C4-2B (cell line): Measurements from ENCODE around the gene ECHS1.

ENCODE experiments used
- ZFX ChIP-seq: fragments of 450-650 bp; IDR thresholded peaks from 2 replicates; pipeline ENCODE4 v1.6.1; 2017
- TF ChIP-seq, protein P1 (sequence below): fragments of 450-650 bp; conservative IDR thresholded peaks from 2 replicates; pipeline ENCODE4 v1.5.1; 2017; ENCODE audit warnings: mild to moderate bottlenecking

- TF ChIP-seq, protein P1, sequence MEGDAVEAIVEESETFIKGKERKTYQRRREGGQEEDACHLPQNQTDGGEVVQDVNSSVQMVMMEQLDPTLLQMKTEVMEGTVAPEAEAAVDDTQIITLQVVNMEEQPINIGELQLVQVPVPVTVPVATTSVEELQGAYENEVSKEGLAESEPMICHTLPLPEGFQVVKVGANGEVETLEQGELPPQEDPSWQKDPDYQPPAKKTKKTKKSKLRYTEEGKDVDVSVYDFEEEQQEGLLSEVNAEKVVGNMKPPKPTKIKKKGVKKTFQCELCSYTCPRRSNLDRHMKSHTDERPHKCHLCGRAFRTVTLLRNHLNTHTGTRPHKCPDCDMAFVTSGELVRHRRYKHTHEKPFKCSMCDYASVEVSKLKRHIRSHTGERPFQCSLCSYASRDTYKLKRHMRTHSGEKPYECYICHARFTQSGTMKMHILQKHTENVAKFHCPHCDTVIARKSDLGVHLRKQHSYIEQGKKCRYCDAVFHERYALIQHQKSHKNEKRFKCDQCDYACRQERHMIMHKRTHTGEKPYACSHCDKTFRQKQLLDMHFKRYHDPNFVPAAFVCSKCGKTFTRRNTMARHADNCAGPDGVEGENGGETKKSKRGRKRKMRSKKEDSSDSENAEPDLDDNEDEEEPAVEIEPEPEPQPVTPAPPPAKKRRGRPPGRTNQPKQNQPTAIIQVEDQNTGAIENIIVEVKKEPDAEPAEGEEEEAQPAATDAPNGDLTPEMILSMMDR: no peak
- TF ChIP-seq ZFX: no peak
Measured at GRCh38 chr10:133405272-133405671, 32.1 kb upstream of the ECHS1 start.
